ENCODE data around the gene TNRC18. TPM values are rescaled to one million over a fixed set of nuclear protein-coding genes. Genes with fewer than 3 reads are reported as not detected.

The TNRC18 gene
- total and polyA plus RNA-seq, 4 donors, result 2.3 to 37.1 (median 20.4) TPM

DNA sequence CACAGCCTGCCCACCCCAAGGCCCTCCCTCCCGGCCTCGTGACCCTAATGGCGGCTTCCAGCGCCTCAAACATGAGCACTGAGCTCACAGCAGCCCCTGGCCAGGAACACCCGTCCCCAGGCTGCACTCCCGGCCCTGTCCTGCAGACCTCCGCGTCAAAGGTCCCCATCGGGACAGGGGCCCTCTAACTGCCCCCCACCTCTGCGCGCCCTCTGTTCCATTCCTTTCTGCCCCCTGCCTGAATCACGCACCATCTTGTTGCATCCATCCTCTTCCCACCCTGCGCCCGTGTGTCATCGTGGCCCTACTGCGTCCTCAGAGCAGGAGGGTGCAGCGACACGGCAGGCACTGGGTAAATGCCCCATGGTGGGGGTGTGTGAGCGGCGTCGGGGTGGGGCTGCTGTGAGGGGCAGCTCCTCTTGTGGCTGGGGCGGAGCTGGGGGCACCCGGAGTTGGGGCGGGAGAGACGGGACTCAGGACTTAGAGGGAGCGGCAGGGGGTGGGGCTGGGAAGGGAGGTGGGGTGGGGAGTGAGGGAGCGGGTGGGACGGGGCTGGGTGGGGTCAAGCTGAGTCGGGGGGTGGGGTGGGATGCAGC, 127.5 kb downstream of the TNRC18 start:
- TF ChIP-seq NR2F2 (IDR thresholded peaks at IDR 0.05) (no peak), ATF3 (IDR thresholded peaks at IDR 0.05) (no peak), GABPA (IDR thresholded peaks at IDR 0.05 in 1 of 2, conservative IDR thresholded peaks at IDR 0.05 in 1 of 2) (no peak), JUND (IDR thresholded peaks at IDR 0.05) (no peak), SP1 (IDR thresholded peaks at IDR 0.05) (no peak), YY1 (IDR thresholded peaks at IDR 0.05) (no peak), HNF4A (conservative IDR thresholded peaks at IDR 0.05) (no peak), FOXA2 (IDR thresholded peaks at IDR 0.05) (no peak), CTCF (IDR thresholded peaks at IDR 0.05; ENCODE audit: low read depth, low read length, missing input control) (no peak), ZBTB33 (IDR thresholded peaks at IDR 0.05) (no peak), TAF1 (conservative IDR thresholded peaks at IDR 0.05) (no peak), RAD21 (IDR thresholded peaks at IDR 0.05) (no peak), EGR1 (IDR thresholded peaks at IDR 0.05; ENCODE audit: low read depth in 2 of 2) (no peak)
- TF ChIP-seq, protein P1, sequence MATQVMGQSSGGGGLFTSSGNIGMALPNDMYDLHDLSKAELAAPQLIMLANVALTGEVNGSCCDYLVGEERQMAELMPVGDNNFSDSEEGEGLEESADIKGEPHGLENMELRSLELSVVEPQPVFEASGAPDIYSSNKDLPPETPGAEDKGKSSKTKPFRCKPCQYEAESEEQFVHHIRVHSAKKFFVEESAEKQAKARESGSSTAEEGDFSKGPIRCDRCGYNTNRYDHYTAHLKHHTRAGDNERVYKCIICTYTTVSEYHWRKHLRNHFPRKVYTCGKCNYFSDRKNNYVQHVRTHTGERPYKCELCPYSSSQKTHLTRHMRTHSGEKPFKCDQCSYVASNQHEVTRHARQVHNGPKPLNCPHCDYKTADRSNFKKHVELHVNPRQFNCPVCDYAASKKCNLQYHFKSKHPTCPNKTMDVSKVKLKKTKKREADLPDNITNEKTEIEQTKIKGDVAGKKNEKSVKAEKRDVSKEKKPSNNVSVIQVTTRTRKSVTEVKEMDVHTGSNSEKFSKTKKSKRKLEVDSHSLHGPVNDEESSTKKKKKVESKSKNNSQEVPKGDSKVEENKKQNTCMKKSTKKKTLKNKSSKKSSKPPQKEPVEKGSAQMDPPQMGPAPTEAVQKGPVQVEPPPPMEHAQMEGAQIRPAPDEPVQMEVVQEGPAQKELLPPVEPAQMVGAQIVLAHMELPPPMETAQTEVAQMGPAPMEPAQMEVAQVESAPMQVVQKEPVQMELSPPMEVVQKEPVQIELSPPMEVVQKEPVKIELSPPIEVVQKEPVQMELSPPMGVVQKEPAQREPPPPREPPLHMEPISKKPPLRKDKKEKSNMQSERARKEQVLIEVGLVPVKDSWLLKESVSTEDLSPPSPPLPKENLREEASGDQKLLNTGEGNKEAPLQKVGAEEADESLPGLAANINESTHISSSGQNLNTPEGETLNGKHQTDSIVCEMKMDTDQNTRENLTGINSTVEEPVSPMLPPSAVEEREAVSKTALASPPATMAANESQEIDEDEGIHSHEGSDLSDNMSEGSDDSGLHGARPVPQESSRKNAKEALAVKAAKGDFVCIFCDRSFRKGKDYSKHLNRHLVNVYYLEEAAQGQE (IDR thresholded peaks at IDR 0.05), result no peak

More for the DNA sequence above, 127.5 kb downstream of the TNRC18 start:
- Histone ChIP-seq H3K4me3 (ENCODE audit: low read depth in 1 of 3, low read length in 3 of 3) (no peak overlapping the region), H3K36me3 (ENCODE audit: control insufficient read depth in 4 of 4, insufficient read depth in 3 of 4, low read depth in 1 of 4, low read length in 3 of 4) (no peaks in the 10 kb centered on the region), H3K27me3 (ENCODE audit: control insufficient read depth in 4 of 4, insufficient read depth in 4 of 4, low read length in 3 of 4) (no peaks in the 10 kb centered on the region), H3K27ac (ENCODE audit: low read depth in 1 of 2, low read length in 2 of 2) (no peak overlapping the region), H3K9ac (ENCODE audit: low read depth in 1 of 2, low read length in 2 of 2) (no peak overlapping the region), H3K9me3 (ENCODE audit: control insufficient read depth in 4 of 4, low read length in 3 of 4) (no peaks in the 10 kb centered on the region), H3K4me1 (ENCODE audit: control insufficient read depth in 4 of 4, insufficient read depth in 4 of 4, low read length in 3 of 4) (no peaks in the 10 kb centered on the region)
- 66% methylated on average over 29 of the region's 29 CpGs for WGBS
- DNase-seq (ENCODE audit: low spot score), result no peak

All from liver (tissue), 9 donors.